ENCODE measurements around the gene AMDHD2.
A peak's percentile ranks its signal among the peaks of the same experiment; 100 is the strongest.
"Not testable (repeated sequence)": the region's sequence is repeated elsewhere in the genome, so short reads cannot be mapped to it uniquely, and the experiment has no call there.

The AMDHD2 gene

DNA sequence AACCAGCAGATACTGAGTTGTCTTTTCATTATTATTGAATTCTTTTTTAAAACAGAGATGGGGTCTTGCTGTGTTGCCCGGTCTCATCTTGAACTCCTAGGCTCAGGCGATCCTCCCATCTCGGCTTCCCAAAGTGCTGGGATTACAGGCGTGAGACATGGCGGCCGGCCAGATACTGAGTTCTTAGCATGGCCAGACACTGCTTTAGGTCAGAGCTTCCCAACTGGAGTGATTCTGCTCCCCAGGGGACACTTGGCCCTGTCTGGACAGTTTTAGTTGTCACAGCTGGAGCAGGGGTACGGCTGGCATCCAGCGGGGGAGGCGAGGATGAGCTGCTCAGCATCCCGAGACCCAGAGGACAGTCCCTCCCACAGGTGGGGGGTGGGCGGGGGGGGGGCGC, 58.7 kb downstream of the AMDHD2 start:
- not testable (repeated sequence) for DNase-seq (ENCODE audit: low read depth); H3K4me3 ChIP-seq (ENCODE audit: low read depth, low read length)

DNA sequence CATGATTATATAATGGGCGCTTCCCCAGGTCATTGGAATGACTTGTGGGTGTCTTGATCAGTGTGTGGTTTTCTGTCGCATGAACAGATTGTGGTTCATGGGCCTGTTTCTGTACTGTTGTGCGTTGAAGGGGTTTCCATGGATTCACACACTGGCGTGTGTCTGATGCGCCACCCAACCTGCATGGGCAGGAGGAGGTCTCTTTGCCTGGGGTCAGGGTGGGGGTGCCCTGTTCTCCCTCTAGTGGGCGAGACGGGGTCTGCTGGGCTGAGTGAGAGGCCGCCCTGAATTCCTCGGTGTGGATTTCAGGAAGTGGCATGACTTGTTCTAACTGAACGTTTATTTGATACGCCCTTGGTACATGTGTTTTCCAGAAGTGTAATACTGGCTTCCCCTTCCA, 60.0 kb downstream of the AMDHD2 start:
- TF ChIP-seq, protein P1, sequence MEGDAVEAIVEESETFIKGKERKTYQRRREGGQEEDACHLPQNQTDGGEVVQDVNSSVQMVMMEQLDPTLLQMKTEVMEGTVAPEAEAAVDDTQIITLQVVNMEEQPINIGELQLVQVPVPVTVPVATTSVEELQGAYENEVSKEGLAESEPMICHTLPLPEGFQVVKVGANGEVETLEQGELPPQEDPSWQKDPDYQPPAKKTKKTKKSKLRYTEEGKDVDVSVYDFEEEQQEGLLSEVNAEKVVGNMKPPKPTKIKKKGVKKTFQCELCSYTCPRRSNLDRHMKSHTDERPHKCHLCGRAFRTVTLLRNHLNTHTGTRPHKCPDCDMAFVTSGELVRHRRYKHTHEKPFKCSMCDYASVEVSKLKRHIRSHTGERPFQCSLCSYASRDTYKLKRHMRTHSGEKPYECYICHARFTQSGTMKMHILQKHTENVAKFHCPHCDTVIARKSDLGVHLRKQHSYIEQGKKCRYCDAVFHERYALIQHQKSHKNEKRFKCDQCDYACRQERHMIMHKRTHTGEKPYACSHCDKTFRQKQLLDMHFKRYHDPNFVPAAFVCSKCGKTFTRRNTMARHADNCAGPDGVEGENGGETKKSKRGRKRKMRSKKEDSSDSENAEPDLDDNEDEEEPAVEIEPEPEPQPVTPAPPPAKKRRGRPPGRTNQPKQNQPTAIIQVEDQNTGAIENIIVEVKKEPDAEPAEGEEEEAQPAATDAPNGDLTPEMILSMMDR (conservative IDR thresholded peaks at IDR 0.05; ENCODE audit: low read depth, low read length): peak; percentile 17
- DNase-seq (ENCODE audit: low read depth); H3K4me3 ChIP-seq (ENCODE audit: low read depth, low read length): not testable (repeated sequence)

GRCh38 chr16:2580818-2581217, 60.6 kb downstream of the AMDHD2 start:
- H3K4me3 ChIP-seq (ENCODE audit: low read depth, low read length); DNase-seq (ENCODE audit: low read depth): not testable (repeated sequence)

All from choroid plexus epithelial cell (primary cell).